ENCODE results near the gene NCR2.

DNA sequence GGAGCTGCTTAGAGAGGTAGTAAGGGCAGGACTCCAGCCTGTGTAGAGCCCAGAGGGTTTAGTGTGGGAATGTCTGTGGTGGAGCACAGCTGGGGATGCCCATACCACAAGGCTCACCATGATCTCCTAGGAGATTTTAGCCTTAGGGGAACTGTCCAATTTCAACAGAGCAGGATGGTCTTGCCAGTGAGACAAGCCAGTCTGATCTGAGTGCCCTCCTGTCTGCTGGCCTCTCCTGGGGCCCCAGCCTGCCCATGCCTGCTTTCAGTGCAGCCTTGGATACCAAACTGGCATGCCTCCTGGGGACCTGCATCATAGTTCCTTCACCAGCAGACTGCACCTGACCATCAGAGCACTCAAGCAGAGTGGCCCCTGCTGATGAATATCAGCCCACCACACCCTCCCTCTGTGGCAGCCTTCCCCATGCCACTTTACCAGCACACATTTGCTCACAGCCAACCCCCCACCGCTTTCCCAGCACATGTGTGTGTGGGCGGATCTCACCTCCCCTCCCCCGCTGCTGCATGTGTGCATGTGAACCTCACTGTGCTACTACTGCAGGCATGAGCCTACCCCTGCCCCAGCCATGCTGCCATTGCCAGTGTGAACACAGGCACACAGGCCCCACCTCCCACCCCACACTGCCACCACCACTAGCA lies 41.1 kb upstream of the NCR2 start:
- TF ChIP-seq YY1 (IDR thresholded peaks at IDR 0.05; ENCODE audit: insufficient read depth, insufficient read length) = no peak
- no peak for TF ChIP-seq ZNF274 (IDR thresholded peaks at IDR 0.05; ENCODE audit: low read depth, low read length)
- no peak for TF ChIP-seq SUZ12 (IDR thresholded peaks at IDR 0.05; ENCODE audit: extremely low read depth, insufficient read depth, insufficient read length)

Data from NT2/D1 (cell line).